Measurements from ENCODE around the gene ARHGAP31.

ARHGAP31 gene

GRCh38 chr3:119310071-119310470 lies 15.9 kb downstream of the ARHGAP31 start:
- TF ChIP-seq, protein P1, sequence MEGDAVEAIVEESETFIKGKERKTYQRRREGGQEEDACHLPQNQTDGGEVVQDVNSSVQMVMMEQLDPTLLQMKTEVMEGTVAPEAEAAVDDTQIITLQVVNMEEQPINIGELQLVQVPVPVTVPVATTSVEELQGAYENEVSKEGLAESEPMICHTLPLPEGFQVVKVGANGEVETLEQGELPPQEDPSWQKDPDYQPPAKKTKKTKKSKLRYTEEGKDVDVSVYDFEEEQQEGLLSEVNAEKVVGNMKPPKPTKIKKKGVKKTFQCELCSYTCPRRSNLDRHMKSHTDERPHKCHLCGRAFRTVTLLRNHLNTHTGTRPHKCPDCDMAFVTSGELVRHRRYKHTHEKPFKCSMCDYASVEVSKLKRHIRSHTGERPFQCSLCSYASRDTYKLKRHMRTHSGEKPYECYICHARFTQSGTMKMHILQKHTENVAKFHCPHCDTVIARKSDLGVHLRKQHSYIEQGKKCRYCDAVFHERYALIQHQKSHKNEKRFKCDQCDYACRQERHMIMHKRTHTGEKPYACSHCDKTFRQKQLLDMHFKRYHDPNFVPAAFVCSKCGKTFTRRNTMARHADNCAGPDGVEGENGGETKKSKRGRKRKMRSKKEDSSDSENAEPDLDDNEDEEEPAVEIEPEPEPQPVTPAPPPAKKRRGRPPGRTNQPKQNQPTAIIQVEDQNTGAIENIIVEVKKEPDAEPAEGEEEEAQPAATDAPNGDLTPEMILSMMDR (IDR thresholded peaks at IDR 0.05; ENCODE audit: low read depth, low read length, missing control alignments) = no peak
- DNase-seq (ENCODE audit: low read depth) = peak; percentile 99
- no peak overlapping the region for H3K4me3 ChIP-seq (ENCODE audit: low read depth, low read length)
- in situ Hi-C loops (cut with HindIII; ENCODE audit: low sequenced_read_pairs) = no loop called here

DNA sequence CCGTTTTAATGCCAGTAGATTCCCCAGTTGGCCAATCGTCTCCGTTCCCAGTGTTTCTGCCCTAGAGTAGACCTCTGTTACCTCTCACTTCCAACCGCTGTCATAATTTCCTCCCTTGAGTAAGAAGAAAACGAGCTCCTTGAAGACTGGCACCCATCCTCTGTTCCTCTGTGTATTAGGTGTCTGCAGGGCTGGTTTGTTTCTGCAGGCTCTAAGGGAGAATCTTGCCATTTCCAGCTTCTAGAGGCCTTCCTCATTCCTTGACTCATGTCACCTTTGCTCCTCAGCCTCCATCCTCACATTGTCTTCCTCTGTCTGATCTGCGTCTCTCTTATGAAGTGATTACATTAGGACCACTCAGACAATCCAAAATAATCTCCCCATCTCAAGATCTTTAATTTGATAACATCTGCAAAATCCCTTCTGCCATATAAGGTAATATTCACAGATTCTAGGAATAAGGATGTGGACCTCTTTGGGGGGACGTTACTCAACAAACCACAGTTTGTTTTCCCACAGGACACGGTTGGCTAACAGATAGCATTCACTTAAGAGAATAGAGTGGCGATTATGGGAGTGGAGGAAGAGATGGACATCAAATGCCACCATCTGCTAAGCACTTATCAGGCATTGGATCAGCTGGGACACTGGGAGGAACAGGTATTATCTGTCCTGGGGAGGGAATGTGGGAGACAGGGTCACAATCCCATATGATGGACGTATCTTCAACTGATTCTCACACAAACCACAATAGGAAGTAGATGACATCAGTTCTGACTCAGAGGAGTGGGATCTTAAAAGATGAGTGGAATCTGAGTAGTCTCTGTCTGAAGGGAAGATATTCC lies 17.1 kb downstream of the ARHGAP31 start:
- H3K4me3 ChIP-seq (ENCODE audit: low read depth, low read length) = no peak overlapping the region

DNA sequence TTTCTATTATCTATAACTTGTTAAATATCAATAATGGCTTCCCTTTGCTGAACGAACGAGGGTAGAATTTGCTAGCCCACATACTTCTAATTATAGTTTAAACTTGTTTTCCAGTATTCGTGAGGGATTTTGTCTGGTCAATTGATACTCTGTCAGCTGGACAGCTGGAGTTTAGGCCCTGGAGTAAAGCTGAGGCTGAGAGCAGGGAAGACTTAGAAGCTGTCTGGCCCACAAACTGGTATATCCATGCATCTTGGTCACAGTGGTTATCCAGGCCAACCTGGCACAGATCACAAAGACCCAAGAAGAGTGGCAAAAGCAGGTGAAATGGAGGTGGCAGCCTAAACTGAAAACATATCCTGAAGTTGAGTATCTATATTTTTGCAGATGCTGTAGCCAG lies 19.3 kb downstream of the ARHGAP31 start:
- in situ Hi-C loops (cut with HindIII; ENCODE audit: low sequenced_read_pairs) = no loop called here
- no peak overlapping the region for H3K4me3 ChIP-seq (ENCODE audit: low read depth, low read length)
- no peak for DNase-seq (ENCODE audit: low read depth)
- TF ChIP-seq, protein P1 (IDR thresholded peaks at IDR 0.05; ENCODE audit: low read depth, low read length, missing control alignments) = no peak

More for the DNA sequence above, 17.1 kb downstream of the ARHGAP31 start:
- in situ Hi-C loops (cut with HindIII; ENCODE audit: low sequenced_read_pairs) = no loop called here
- DNase-seq (ENCODE audit: low read depth) = no peak
- TF ChIP-seq, protein P1 (IDR thresholded peaks at IDR 0.05; ENCODE audit: low read depth, low read length, missing control alignments) = no peak

DNA sequence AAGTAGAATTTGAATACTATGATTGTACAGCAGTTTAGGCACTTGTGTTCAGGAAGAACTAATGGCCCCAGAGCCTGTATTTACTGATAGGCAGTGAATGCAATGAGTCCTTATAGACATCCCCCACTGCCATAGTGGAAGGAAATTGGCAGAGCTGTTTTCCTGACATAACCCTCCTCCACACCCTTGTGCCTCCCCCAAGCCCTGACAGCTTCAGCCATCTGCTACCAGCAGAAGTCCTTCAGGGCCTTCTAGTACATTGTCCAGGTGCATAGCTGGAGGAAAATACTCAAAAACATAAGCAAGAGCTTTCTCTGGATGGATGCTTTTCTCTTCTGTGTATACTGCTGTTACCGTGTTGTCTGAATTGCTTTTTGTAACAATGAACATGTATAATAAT lies 20.6 kb downstream of the ARHGAP31 start:
- TF ChIP-seq, protein P1 (IDR thresholded peaks at IDR 0.05; ENCODE audit: low read depth, low read length, missing control alignments) = no peak
- DNase-seq (ENCODE audit: low read depth) = no peak
- in situ Hi-C loops (cut with HindIII; ENCODE audit: low sequenced_read_pairs) = no loop called here

DNA sequence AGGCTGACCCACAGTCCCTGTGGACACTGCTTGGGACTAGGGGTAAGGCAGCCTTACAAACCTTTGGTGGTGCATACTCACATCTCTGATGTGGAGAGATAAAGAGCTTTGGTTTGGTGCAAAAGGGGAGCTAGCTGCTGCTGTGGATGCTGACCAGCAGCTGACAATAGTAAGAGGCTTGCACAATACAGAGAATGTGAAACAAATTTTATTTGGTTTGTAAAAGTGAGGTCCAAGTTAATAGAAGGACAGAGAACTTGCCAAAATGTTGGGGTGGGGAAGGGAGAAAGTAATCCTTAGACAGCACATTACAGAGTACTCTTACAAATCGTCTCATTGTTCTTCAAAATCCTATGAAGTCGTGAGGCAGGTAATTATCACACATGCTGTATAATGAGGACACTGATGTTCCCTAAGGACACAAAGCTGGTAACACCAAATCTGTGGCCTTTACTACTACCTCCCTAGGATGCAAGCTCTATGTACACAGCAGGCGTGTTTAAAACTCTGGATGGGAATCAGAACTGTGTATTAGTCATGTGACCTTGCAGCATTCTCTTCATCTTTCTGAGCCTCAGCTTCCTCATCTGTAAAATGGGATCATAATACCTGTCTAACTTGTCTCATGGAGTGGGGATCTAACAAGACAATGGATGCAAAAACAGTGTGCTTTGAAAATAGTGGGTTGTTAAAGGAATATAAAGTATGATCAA lies 21.6 kb downstream of the ARHGAP31 start:
- H3K4me3 ChIP-seq (ENCODE audit: low read depth, low read length) = no peak overlapping the region
- TF ChIP-seq, protein P1 (IDR thresholded peaks at IDR 0.05; ENCODE audit: low read depth, low read length, missing control alignments) = no peak
- in situ Hi-C loops (cut with HindIII; ENCODE audit: low sequenced_read_pairs) = no loop called here
- no peak for DNase-seq (ENCODE audit: low read depth)

More for the DNA sequence above, 20.6 kb downstream of the ARHGAP31 start:
- no peak overlapping the region for H3K4me3 ChIP-seq (ENCODE audit: low read depth, low read length)

GRCh38 chr3:119316313-119316670 lies 22.1 kb downstream of the ARHGAP31 start:
- H3K4me3 ChIP-seq (ENCODE audit: low read depth, low read length) = no peak overlapping the region
- in situ Hi-C loops (cut with HindIII; ENCODE audit: low sequenced_read_pairs) = no loop called here
- TF ChIP-seq, protein P1 (IDR thresholded peaks at IDR 0.05; ENCODE audit: low read depth, low read length, missing control alignments) = no peak
- DNase-seq (ENCODE audit: low read depth) = no peak
